Activated CD8-positive, alpha-beta memory T cell treated with anti-CD3 and anti-CD28 coated beads, Interleukin-2, amount 10 ng/mL, durations not matched to agents 7 days and 5 days (primary cell): ENCODE results near the gene TCERG1L. TPM values are rescaled to one million over a fixed set of nuclear protein-coding genes. Genes with fewer than 3 reads are reported as not detected.

ENCODE experiments used
- ATAC-seq: fragments of 150-1000 bp; cut with Tn5 transposase; one replicate; pipeline ENCODE4 v1.10.0; 2021; ENCODE audit warnings: moderate library complexity
- CTCF ChIA-PET: fragments of 350-600 bp; sonication (Branson Sonifier 250); formaldehyde crosslinking; loops from one replicate; lab custom pipeline; 2021; ENCODE audit warnings: antibody characterized with exemption; lab: Charles Lee
- DNase-seq: peaks from one replicate; pipeline ENCODE4 v3.0.0-alpha.2; 2020
- H3K27ac Mint-ChIP-seq: one replicate; pipeline ENCODE4 v1.8.0; 2021; ENCODE audit warnings: mild to moderate bottlenecking, mixed read lengths
- H3K27me3 Mint-ChIP-seq: one replicate; pipeline ENCODE4 v1.8.0; 2021; ENCODE audit warnings: mixed read lengths
- H3K36me3 Mint-ChIP-seq: one replicate; pipeline ENCODE4 v1.8.0; 2021; ENCODE audit warnings: mild to moderate bottlenecking, mixed read lengths
- H3K4me1 Mint-ChIP-seq: one replicate; pipeline ENCODE4 v1.8.0; 2021; ENCODE audit warnings: mixed read lengths
- H3K4me3 Mint-ChIP-seq: one replicate; pipeline ENCODE4 v1.8.0; 2021; ENCODE audit warnings: mild to moderate bottlenecking, moderate library complexity, mixed read lengths
- H3K9me3 Mint-ChIP-seq: one replicate; pipeline ENCODE4 v1.8.0; 2022; ENCODE audit warnings: low read depth, mixed read lengths
- total RNA-seq, 2 experiments: library from RNA; stranded (reverse); gene quantifications; one replicate each; pipeline ENCODE4 v1.2.3, GENCODE V29; 2021

TCERG1L gene
- total RNA-seq, 2 experiments from 2014 or later: 0.20 to 0.49 TPM

DNA sequence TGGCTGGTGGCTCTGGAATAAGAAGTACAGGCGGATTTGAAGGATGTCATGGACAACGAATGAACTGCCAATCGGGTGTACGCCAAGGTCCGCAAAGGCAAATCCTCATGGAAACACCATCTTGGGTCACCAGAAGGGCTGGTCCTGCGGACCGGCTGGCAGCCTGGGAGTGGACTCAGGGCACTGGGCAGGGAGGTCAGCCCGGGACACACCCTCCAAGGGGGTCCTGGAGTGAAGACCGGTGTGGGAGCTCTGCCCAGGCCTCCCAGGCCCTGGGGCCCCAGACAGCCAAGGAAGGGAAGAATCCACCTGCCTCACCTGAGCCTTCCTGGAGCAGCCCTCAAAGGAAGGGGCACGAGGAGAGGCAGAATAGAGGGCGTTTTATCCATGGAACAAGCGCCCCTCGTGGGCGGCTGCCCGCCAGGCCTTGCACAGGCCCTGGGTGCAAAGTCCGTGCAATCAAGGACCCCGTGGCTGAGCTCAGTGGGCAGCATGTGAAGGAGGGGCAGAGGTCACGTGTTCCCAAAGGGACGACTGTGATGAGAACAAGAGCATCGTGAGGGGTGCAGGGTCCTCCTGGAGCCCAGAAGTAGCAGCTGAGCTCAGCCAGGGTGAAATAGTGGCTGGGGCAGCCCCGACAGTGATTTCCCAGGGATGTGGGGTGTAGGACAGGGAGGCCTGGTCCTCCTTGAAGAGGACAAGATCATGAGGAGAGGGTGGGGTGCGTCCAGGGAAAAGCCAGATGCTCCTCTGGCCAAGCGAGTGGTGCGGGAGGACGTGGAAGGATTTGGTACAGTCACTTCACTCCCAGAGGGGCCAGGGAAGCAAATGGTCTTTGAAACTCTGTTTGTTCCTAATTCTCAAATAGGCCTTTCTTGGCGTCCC lies 105.2 kb downstream of the TCERG1L start:
- H3K9me3 Mint-ChIP-seq: no peaks in the 10 kb centered on the region
- CTCF ChIA-PET: no interaction called here
- H3K36me3 Mint-ChIP-seq: no peaks in the 10 kb centered on the region
- H3K4me1 Mint-ChIP-seq: no peaks in the 10 kb centered on the region
- DNase-seq: no peak
- no peak overlapping the region for H3K4me3 Mint-ChIP-seq
- H3K27ac Mint-ChIP-seq: no peak overlapping the region
- H3K27me3 Mint-ChIP-seq: no peaks in the 10 kb centered on the region
- no peak for ATAC-seq

DNA sequence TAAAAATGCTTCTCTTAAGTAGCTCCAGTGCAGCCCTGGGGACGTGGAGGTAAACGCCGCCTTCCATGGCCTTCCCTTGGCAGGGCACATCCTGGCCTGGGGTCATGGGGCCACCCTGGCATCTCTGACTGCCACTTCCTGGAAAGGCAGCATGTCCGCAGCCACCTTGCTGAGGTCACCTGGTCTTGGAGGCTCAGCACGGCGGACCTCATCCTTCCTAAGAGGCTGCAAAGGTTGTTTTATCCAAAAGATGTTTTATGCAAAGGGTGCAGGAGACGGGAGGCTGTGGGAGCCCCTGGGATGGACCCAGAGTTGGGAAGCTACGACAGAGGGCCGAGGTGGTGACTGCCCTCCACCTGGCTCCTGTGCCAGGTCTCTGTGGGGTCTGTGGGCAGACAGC lies 106.0 kb downstream of the TCERG1L start:
- H3K36me3 Mint-ChIP-seq: no peaks in the 10 kb centered on the region
- ATAC-seq (no peak), DNase-seq (no peak)
- no peak overlapping the region for H3K27ac Mint-ChIP-seq
- no peaks in the 10 kb centered on the region for H3K4me1 Mint-ChIP-seq
- no peak overlapping the region for H3K4me3 Mint-ChIP-seq
- H3K9me3 Mint-ChIP-seq: no peaks in the 10 kb centered on the region
- H3K27me3 Mint-ChIP-seq: no peaks in the 10 kb centered on the region
- CTCF ChIA-PET: no interaction called here

DNA sequence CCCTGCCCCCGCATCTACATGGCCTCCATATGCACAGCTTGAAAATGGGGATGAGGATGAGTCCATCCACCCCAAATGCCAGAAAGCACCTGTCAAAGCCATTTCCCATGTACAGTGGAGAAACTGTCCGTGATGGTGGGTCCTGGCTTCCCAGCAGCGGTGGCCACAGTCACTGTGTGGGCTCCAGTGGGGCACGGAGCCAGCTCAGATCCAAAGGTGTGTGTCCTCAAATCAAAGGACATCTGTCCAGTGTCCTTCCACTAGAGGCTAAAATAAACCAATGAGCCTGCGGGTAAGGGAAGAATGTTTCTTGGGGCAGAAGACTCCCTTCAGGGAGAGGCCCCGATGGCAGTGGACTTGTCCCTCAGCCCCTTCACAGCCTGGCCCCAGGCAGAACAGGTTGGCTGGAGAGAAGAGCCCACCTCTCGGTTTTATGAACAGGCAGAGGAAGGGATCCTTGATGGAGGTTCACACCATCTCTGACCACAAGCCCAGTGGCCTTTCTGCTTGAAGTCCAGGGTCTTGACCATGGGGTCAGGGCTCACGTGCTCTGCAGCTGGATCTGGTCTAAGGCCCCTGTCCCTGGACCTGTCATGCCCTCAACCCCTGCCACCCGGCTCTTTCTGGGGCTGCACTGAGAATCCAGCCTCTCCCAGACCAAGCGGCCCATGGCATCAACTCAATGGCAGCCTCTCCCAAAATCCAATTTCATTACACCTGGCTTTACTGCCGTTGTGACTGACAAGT lies 106.9 kb downstream of the TCERG1L start:
- ATAC-seq (no peak), DNase-seq (no peak)
- H3K27me3 Mint-ChIP-seq: no peaks in the 10 kb centered on the region
- no peaks in the 10 kb centered on the region for H3K36me3 Mint-ChIP-seq
- no peak overlapping the region for H3K4me3 Mint-ChIP-seq
- H3K27ac Mint-ChIP-seq: no peak overlapping the region
- no peaks in the 10 kb centered on the region for H3K4me1 Mint-ChIP-seq
- no peaks in the 10 kb centered on the region for H3K9me3 Mint-ChIP-seq
- CTCF ChIA-PET: no interaction called here

DNA sequence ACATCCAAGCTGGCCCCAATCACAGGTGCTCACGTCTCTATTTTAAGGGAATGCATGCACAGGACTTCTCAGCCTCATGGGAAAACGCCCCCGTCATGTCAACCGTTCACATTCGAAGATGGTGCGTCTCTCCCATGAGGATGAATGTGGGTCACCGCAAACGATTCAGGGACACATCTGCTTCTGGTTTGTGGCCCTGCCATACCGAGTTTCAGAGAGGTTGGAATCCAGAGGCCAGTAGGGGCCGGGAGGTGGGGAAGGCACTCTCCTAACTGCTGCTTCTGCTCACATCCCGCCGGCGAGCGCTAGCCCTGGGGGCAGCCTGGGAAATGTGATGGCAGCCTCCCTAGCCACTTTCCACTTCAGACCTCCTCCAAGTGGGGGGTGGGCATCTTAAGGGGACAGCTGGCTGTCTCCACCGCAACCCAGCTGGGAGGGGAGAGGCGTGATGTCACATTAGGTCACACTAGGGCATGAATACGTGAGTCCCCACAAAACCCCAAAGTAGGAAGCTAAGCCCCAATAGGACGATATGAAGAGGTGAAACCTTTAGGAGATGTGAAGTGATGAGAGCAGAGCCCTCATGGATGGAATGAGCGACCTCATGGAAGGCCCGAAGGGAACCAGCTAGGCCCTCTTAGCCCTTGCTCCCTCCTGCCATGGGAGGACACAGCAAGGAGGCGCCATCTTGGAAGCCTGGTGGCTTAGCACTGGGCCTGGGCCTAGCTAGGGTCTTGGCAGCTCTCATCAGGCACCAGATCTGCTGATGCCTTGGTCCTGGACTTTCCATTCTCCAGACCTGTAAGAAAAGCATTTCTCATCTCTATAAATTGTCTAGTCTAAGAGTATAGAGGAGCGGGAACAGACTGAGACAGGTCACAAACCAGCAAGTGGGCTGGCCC lies 107.8 kb downstream of the TCERG1L start:
- ATAC-seq (no peak), DNase-seq (no peak)
- H3K4me3 Mint-ChIP-seq: no peak overlapping the region
- H3K27ac Mint-ChIP-seq: no peak overlapping the region
- no peaks in the 10 kb centered on the region for H3K4me1 Mint-ChIP-seq
- no peaks in the 10 kb centered on the region for H3K9me3 Mint-ChIP-seq
- H3K27me3 Mint-ChIP-seq: no peaks in the 10 kb centered on the region
- CTCF ChIA-PET: no interaction called here
- no peaks in the 10 kb centered on the region for H3K36me3 Mint-ChIP-seq

GRCh38 chr10:131202990-131203389 lies 108.5 kb downstream of the TCERG1L start:
- Mint-ChIP-seq H3K27ac (no peak overlapping the region), H3K27me3 (no peaks in the 10 kb centered on the region), H3K4me1 (no peaks in the 10 kb centered on the region), H3K4me3 (no peak overlapping the region), H3K9me3 (no peaks in the 10 kb centered on the region), H3K36me3 (no peaks in the 10 kb centered on the region)
- no peak for DNase-seq
- no peak for ATAC-seq
- CTCF ChIA-PET: no interaction called here

GRCh38 chr10:131201741-131202515 lies 109.6 kb downstream of the TCERG1L start:
- DNase-seq (no peak), ATAC-seq (no peak)
- Mint-ChIP-seq H3K36me3 (no peaks in the 10 kb centered on the region), H3K4me3 (no peak overlapping the region), H3K9me3 (no peaks in the 10 kb centered on the region), H3K4me1 (no peaks in the 10 kb centered on the region), H3K27me3 (no peaks in the 10 kb centered on the region), H3K27ac (no peak overlapping the region)
- CTCF ChIA-PET: no interaction called here

DNA sequence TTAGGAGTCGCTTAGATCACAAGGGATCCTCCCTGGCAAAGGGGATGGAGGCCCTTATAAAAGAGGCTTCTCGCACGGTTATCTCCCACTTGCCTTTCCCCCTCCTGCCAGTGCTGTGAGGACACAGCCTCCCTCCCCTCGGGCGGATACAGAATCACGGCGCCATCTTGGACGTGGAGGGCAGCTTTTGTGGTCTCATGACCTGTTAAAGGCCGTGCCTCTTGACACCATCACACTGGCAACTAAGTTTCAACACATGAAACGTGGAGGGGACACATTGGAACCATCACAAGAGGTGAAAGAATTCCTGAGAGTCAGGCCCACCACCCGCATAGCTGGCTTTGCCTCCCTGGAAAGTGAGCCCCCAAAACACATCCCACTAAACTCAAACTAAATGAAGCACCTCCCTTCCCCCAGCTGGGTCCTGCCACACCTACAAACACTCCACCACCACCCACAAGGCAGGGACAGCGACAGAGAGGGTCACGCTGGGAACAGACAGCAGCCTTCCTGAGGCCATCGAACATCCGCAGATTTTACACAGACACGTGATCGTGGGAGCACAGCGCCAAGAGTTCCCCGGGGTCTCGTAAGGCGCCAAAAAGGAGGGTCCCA lies 110.6 kb downstream of the TCERG1L start:
- no peak overlapping the region for H3K4me3 Mint-ChIP-seq
- DNase-seq (no peak), ATAC-seq (no peak)
- no peaks in the 10 kb centered on the region for H3K36me3 Mint-ChIP-seq
- no peaks in the 10 kb centered on the region for H3K27me3 Mint-ChIP-seq
- H3K9me3 Mint-ChIP-seq: no peaks in the 10 kb centered on the region
- CTCF ChIA-PET: no interaction called here
- no peak overlapping the region for H3K27ac Mint-ChIP-seq
- no peaks in the 10 kb centered on the region for H3K4me1 Mint-ChIP-seq

DNA sequence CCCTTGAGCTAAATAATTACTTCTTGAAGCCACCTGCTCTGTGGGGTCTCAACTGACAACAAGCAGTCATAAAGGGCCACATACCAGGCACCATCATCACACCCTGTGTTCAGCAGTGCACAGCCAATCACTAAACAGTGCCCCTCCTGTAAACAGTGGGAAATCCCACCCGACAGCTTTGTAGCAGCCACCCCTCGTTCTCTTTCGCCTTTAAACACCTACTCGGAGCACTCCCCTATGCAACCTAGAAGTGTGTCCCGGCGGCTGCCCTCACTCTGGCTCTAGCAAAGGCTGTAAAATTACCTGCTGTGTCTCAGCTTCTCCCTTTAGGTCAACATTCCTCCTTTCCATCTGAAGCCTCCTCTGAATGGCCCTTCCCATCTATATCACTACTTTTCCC lies 111.9 kb downstream of the TCERG1L start:
- CTCF ChIA-PET: no interaction called here
- DNase-seq (no peak), ATAC-seq (no peak)
- H3K4me1 Mint-ChIP-seq: no peaks in the 10 kb centered on the region
- H3K27ac Mint-ChIP-seq: no peak overlapping the region
- H3K36me3 Mint-ChIP-seq: no peaks in the 10 kb centered on the region
- no peaks in the 10 kb centered on the region for H3K9me3 Mint-ChIP-seq
- no peaks in the 10 kb centered on the region for H3K27me3 Mint-ChIP-seq
- no peak overlapping the region for H3K4me3 Mint-ChIP-seq

GRCh38 chr10:131198843-131199242 lies 112.7 kb downstream of the TCERG1L start:
- H3K9me3 Mint-ChIP-seq: no peaks in the 10 kb centered on the region
- H3K27me3 Mint-ChIP-seq: no peaks in the 10 kb centered on the region
- CTCF ChIA-PET: no interaction called here
- no peaks in the 10 kb centered on the region for H3K36me3 Mint-ChIP-seq
- no peak for DNase-seq
- H3K4me1 Mint-ChIP-seq: no peaks in the 10 kb centered on the region
- no peak overlapping the region for H3K27ac Mint-ChIP-seq
- no peak overlapping the region for H3K4me3 Mint-ChIP-seq
- ATAC-seq: no peak

- Mint-ChIP-seq H3K4me3 (no peak overlapping the region), H3K9me3 (no peaks in the 10 kb centered on the region), H3K27me3 (no peaks in the 10 kb centered on the region), H3K27ac (no peak overlapping the region), H3K4me1 (no peaks in the 10 kb centered on the region), H3K36me3 (no peaks in the 10 kb centered on the region)
- DNase-seq (no peak), ATAC-seq (no peak)
- CTCF ChIA-PET: no interaction called here
Measured at GRCh38 chr10:131198401-131198800, 113.1 kb downstream of the TCERG1L start.

- ATAC-seq: no peak
- H3K4me3 Mint-ChIP-seq: no peak overlapping the region
- H3K9me3 Mint-ChIP-seq: peaks cover 3% of the 10 kb centered on the region
- no peak overlapping the region for H3K27ac Mint-ChIP-seq
- no peaks in the 10 kb centered on the region for H3K27me3 Mint-ChIP-seq
- no peak for DNase-seq
- H3K4me1 Mint-ChIP-seq: no peaks in the 10 kb centered on the region
- CTCF ChIA-PET: no interaction called here
- no peaks in the 10 kb centered on the region for H3K36me3 Mint-ChIP-seq
Measured at GRCh38 chr10:131196176-131196885, 115.2 kb downstream of the TCERG1L start.

GRCh38 chr10:131195558-131196159 lies 115.9 kb downstream of the TCERG1L start:
- Mint-ChIP-seq H3K4me3 (no peak overlapping the region), H3K36me3 (no peaks in the 10 kb centered on the region), H3K9me3 (peaks cover 3% of the 10 kb centered on the region), H3K27ac (no peak overlapping the region), H3K4me1 (no peaks in the 10 kb centered on the region), H3K27me3 (no peaks in the 10 kb centered on the region)
- DNase-seq (peak; percentile 23), ATAC-seq (no peak)
- CTCF ChIA-PET: no interaction called here
